GM19452 (cell line): ENCODE data around the gene ADPRM.

ENCODE experiments used
- ATAC-seq: cut with Tn5 transposase; IDR thresholded peaks from one replicate; pipeline ENCODE4 v1.9.1; 2021; ENCODE audit not compliant: unreplicated experiment

The ADPRM gene

DNA sequence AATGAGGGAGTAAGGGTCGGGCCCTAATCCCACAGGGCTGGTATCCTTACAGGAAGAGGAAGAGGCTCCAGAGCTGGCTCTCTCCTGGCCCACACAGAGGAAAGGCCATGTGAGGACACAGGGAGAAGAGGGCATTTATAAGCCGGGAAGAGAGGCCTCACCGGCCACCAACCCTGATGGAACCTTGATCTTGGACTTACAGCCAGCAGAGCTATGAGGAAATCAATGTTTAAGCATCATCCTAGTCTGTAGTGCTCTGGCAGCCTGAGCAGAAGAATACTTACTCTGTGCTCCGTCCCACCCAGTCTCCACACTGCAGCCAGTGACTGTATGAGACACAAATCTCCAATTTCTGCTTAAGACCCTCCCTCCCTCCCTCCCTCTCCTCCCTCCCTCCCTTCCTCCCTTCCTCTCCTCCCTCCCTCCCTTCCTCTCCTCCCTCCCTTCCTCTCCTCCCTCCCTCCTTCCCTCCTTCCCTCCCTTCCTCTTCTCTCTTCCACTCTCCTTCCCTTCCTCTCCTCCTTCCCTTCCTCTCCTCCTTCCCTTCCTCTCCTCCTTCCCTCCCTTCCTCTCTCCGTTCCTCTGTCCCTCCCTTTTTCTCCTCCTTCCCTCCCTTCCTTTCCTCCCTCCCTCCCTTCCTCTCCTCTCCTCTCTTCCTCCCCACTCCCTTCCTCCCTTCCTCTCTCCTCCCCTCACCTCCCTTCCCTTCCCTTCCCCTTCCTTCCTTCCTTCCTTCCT, 41.3 kb downstream of the ADPRM start:
- no peak for ATAC-seq

- ATAC-seq: no peak
Measured at GRCh38 chr17:10739386-10739785, 42.0 kb downstream of the ADPRM start.

DNA sequence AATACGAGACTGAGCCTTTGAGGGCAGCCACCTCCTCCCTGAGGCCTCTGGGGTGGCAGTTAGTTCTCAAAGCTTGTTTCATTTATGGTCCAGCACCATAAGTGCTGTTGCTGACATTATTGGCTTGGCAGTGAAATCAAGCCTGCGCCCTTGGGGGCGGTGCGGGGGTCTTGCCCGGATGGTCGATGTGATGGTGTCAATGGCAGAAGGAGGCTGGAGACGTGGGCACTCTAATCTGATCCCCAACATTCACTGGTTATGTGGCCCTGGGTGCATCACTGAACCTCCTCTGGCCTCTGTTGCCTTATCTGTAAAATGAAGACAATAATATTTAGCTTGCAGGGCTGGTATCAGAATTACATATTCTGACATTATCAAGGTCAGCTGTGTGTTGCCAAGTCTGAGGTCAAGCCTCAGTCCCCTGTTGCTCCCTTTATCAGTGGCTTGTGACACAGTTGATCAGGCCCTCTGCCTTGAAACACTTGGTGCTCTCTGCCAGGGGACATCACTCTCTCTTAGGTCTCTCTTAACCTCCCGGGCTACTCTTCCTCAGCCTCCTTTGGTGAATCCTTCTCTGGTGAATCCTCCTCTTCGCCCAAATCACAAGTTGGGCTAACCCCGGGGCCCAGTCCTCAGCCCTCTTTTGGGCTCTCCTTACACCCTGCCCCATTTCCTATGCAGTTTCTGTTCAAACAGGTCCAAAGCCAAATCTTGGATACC, 44.2 kb downstream of the ADPRM start:
- ATAC-seq: no peak

- no peak for ATAC-seq
Measured at GRCh38 chr17:10742431-10742830, 45.0 kb downstream of the ADPRM start.

DNA sequence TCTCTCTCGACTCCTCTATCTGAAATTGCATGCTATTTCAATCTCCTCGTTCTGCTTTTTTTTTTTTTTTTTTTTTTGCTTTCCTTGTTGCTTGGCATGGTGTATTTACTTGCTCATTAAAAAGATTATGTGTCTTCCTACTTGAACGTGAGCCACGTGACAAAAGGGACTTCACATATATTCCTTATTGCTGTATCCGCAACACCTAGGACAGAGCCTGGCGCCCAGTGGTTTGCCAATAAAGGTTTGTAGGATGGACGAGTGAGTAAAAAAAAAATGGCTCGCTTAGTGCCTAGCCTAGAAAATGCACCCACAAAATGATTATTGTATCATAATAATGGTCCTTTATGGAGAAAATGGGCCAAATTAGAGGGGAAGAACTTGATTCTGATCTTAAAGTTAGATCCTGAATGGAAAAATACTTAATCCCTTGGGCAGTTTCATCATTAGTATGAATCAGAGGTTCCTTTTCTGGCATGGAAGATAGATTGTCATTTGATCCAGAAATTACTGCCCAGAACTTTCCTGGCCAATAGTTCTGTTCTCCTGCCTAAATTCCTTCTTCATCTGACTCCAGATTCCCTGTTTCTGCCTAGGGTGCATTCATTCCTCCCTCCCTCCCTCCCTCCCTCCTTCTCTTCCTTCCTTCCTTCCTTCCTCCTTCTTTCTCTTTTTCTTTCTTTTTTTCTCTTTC, 46.1 kb downstream of the ADPRM start:
- no peak for ATAC-seq

GRCh38 chr17:10744501-10745000, 47.2 kb downstream of the ADPRM start:
- no peak for ATAC-seq

DNA sequence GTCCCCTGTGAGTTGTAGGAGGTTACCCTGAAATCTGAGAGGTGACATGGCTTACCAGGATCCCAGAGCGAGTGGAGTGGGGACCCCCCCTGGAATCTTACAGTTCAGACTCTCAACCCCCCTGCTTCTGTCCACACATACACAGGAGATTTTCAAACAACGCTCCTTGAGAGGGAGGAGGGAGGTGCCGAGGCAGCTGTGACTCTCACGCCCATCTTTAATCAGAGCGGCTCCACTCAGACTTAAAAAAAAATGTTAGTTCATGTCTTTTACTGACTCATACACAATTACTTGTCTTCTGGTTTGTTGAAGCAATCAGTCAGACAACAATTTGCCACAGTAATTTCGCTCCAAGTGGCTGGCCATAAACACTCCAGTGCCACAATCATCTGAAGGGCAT, 47.8 kb downstream of the ADPRM start:
- ATAC-seq: no peak

GRCh38 chr17:10748531-10749181, 51.3 kb downstream of the ADPRM start:
- ATAC-seq: no peak

DNA sequence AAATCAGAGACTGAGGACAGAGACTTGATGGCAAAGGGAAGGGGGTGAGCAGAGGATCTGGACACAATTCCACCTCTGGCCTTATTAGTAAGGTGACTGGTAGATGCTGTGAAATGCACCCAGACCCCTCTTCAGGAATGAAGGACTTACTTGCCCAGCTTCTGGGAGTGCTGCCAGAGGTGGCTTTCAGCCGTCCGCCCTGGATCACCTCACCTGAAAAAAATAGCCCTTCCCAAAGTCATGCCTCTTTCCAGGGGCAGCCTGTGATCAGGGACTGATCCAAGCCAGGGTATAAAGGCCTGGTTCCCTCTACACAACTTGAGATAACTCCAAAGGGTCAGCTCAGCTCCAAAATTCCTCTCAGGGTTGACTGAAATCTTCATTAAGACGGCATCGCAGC, 52.8 kb downstream of the ADPRM start:
- ATAC-seq: no peak

DNA sequence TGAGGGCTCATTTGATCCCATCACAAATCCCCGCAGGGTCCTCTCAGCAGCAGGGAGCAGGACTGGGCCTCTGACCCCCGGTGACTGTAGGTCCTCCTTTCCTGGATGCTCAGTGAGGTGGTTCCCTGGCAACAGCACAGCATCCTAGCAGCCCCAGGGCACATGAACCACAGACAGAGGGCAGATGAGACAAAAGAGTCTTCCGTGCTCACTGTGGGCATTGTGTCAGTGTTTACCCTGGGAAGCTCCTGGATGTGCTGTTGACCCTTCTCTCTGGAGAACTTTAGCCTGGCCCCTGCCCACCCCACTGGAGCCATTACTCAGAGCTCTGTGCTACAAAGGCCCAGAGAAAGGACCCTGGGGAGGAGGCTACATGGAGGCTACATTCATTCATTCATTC, 54.2 kb downstream of the ADPRM start:
- ATAC-seq: no peak

- no peak for ATAC-seq
Measured at GRCh38 chr17:10752696-10753095, 55.3 kb downstream of the ADPRM start.

DNA sequence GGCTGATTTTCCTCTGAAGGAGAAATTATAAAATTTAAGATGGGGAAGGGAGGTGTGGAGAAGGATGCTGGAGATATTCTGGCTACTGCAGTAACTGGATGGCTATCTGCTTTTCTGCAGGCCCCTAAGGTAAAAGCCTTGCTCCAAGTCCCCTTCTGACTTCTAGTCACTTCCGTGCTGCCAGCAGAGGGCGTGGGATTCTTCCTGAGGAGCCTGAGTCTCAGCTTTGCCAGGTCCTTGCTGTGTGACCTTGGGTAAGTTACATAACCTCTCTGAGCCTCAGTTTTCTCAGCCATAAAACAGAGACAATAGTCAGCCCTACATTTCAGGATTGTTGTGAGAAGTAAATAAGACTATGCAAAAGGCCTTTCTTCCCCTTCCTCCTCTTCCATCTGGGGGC, 56.7 kb downstream of the ADPRM start:
- no peak for ATAC-seq

DNA sequence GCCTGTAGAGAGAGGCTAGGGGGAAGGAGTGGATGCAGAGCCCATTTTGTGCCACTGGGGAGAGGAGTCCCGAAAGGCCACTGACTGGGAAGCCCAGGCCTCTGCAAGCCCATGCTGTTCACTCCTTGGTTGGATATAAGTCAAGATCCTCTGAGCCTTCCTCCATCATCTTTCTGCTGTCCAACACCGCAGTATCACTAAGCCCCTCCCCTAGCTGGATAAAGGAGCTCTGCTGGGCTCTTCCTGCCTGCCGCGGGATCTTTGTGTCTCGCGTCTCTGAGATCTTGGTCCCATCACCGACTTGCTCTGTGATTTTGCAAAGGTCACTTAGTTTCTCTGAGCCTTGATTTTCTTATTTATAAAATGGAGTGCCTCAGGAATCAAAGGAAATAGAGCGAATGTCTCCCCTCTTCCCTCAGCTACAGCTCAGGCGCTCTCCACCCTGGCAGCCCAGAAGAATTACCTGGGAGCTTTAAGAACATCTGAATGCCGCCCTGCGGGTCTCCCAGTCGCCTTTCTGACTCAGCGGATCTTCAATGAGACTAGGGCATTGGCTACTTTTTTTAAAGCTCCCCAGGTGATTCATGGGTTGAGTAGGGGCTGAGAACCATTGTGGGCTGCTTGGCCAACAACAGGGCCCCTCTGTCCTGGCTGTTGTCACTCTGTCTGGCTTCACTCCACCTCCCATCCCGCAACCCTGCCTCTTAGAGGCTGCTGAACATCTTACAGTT, 57.6 kb downstream of the ADPRM start:
- no peak for ATAC-seq

DNA sequence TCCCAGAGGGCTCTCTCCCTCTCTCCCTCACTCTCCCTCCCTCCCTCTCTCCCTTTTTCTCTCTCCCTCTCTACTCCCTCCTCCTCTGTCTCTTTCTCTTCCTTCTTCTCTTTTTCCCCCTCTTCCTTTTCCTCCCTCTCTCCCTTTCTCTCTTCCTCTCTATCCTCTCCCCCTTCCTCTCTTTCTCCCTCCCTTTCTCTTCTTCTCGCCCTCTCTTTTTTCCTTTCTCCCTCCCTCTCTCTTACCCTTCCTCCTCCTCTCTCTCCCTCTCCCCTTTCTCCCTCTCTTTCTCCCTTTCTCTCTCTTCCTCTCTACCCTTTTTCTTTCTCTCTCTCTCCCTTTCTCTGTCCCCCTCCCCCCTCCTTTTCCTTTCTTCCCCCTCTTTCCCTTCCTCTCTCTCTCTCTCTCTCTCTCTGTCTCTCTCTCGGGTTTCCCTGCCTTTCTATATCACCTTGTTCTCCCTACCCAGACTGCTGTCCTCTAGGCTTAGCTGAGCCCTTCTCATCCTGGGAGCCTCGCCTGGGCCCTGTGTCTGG, 58.3 kb downstream of the ADPRM start:
- no peak for ATAC-seq

GRCh38 chr17:10756185-10756584, 58.8 kb downstream of the ADPRM start:
- no peak for ATAC-seq

DNA sequence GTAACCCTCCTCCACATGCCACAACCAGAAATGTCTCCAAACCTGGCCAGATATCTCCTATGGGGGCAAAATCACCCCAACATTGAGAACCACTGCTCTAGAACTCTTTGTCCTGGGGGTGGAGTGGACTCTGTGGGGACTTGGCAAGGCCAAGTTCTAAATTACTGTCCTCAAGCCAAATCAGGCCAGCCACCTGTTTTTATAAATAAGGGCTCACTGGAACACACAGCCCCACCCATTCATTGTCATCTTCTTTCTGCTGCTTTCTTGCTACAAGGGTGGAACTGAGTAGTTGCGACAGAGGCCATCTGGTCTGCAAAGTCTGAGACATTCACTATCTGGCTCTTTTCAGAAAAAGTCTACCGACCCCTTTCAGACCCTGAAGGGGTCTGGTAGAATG, 59.2 kb downstream of the ADPRM start:
- ATAC-seq: no peak

DNA sequence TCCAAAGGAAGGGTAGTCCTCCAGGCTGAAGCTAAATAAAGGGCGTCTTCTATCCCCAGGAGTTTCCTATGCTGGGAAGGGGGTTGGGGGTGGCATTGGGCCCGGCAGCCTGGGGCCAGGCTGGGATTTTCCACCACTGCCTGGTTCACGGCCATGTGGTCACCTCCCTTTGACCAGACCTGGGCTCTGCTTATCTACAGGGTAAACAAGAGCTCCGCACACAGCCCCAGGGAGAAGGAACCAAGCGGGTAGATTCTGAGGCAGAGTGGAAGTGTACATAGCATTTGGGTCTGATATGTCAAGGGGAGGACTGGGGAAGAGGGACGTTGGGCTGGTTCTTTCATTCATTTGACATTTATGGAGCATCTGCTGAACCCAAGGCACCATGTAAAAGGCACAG, 59.7 kb downstream of the ADPRM start:
- no peak for ATAC-seq

GRCh38 chr17:10757647-10758046, 60.3 kb downstream of the ADPRM start:
- ATAC-seq: no peak

- ATAC-seq: no peak
Measured at GRCh38 chr17:10758062-10758461, 60.7 kb downstream of the ADPRM start.
